Epithelial cell of esophagus (primary cell): ENCODE measurements around the gene PTPRM.

Source experiments
- DNase-seq: peaks from one replicate; pipeline ENCODE4 v3.0.0; 2010; ENCODE audit warnings: low read depth
- H3K4me3 ChIP-seq: 2 replicates; pipeline ENCODE4 v1.5.1; 2011; ENCODE audit warnings: mild to moderate bottlenecking, low read length, control low read depth
- TF ChIP-seq, protein P1 (sequence below): IDR thresholded peaks from 2 replicates; pipeline ENCODE4 v1.5.1; 2011; ENCODE audit warnings: low read depth, mild to moderate bottlenecking, low read length, control low read depth, inconsistent platforms; ENCODE audit not compliant: insufficient read depth; ENCODE audit errors: missing control alignments

PTPRM gene

DNA sequence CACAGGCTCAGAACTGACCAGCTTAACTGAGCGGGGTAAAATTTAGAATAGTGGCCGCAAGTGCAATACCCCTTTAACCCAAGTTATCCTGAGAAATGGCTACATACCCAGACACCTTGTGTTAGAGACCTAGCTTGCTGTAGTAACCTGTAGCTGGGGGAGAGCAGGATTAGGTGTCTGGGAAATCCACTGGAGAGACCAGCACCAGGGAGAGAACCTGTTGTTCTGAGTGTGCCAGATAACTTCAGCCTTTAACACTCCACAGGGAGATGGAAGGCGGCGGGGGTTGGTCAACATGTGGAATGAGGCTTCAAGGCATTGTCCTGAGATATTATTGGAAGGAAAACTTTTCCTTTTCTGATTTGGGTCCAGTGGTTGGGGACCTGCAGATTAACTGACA lies 356.0 kb downstream of the PTPRM start:
- no peak overlapping the region for H3K4me3 ChIP-seq
- TF ChIP-seq, protein P1, sequence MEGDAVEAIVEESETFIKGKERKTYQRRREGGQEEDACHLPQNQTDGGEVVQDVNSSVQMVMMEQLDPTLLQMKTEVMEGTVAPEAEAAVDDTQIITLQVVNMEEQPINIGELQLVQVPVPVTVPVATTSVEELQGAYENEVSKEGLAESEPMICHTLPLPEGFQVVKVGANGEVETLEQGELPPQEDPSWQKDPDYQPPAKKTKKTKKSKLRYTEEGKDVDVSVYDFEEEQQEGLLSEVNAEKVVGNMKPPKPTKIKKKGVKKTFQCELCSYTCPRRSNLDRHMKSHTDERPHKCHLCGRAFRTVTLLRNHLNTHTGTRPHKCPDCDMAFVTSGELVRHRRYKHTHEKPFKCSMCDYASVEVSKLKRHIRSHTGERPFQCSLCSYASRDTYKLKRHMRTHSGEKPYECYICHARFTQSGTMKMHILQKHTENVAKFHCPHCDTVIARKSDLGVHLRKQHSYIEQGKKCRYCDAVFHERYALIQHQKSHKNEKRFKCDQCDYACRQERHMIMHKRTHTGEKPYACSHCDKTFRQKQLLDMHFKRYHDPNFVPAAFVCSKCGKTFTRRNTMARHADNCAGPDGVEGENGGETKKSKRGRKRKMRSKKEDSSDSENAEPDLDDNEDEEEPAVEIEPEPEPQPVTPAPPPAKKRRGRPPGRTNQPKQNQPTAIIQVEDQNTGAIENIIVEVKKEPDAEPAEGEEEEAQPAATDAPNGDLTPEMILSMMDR = no peak
- peak; percentile 7 for DNase-seq

DNA sequence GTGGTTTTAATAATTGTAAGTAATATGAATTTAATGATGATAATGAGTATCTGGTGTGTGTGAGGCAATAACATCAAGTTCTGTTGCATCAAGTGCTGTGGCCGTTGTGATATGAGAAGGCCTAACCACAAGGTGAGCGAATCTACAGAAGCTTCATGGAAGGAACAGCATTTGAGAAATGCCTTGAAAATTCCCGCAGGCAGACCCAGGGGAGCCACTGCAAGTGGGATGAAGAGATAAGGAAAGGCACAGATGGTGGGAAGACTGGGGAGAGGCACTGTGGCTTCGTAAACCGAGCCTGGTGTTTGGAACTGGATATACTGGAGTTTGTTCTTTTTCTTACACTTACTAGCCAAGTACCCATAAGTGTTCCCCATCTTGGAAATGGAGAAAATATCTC lies 357.5 kb downstream of the PTPRM start:
- TF ChIP-seq, protein P1 = no peak
- no peak overlapping the region for H3K4me3 ChIP-seq

GRCh38 chr18:7926526-7926925 lies 359.4 kb downstream of the PTPRM start:
- DNase-seq = peak; percentile 32
- TF ChIP-seq, protein P1 = peak; percentile 25
- H3K4me3 ChIP-seq = no peak overlapping the region

More for the DNA sequence above, 357.5 kb downstream of the PTPRM start:
- no peak for DNase-seq

- H3K4me3 ChIP-seq = no peak overlapping the region
- TF ChIP-seq, protein P1 = no peak
- DNase-seq = no peak
Measured at GRCh38 chr18:7927119-7927518, 360.0 kb downstream of the PTPRM start.

DNA sequence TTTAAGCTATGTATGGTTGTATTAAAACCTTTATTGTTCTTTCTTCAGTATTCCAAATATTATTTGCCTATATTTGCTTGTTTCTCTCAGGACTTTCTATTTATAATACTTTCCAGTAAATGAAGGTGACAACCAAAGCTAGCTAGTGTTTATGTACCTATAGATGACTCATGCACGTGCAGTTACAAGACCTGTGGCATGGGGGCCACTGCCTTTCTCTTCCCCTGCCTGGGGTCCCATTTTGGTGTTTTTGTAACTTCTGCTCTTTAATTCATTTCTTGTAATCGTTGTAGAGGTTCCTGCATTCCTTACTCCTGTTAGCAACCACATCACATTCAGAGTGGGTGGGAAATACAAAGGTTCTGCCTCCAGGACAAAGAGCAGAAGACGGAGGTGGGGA lies 364.6 kb downstream of the PTPRM start:
- DNase-seq = no peak
- TF ChIP-seq, protein P1 = no peak
- no peak overlapping the region for H3K4me3 ChIP-seq

GRCh38 chr18:7937268-7937667 lies 370.2 kb downstream of the PTPRM start:
- H3K4me3 ChIP-seq = no peak overlapping the region
- TF ChIP-seq, protein P1 = no peak
- no peak for DNase-seq

DNA sequence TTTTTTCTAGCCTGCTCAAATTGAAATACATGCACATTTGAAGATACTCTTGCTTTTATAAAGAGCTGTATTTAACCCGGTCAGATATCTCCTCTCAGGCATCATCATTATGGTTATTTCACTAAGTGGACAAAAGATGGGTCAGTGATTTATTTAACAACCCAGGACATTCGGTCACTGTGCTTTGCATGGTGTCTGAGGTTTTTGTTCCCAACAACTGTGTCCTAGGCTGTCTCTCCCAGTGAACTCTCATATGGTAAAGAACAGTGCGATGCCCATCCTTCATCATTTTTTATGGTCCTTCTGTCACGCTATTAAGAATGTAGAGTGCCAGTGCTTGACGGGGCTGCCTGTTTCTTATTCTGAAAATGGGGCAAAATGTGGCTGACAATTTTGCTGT lies 372.4 kb downstream of the PTPRM start:
- H3K4me3 ChIP-seq = no peak overlapping the region
- TF ChIP-seq, protein P1 = no peak
- DNase-seq = no peak
